Lower leg skin (tissue), 3 donors: ENCODE measurements around the gene CCL2.

Source experiments
- POLR2A ChIP-seq, 2 donors: fragments of 450-650 bp; IDR thresholded peaks; one replicate each; pipeline ENCODE4 v1.6.1; 2016 to 2017; ENCODE audit warnings: antibody characterized with exemption in 2 of 2, mild to moderate bottlenecking in 1 of 2, moderate library complexity in 1 of 2
- TF ChIP-seq, protein P1 (sequence below), 3 donors: fragments of 450-650 bp; IDR thresholded peaks; one replicate each; pipeline ENCODE4 v1.5.1; 2016; ENCODE audit warnings: antibody characterized with exemption in 3 of 3, mild to moderate bottlenecking in 3 of 3, moderate library complexity in 2 of 3

- TF ChIP-seq, protein P1, sequence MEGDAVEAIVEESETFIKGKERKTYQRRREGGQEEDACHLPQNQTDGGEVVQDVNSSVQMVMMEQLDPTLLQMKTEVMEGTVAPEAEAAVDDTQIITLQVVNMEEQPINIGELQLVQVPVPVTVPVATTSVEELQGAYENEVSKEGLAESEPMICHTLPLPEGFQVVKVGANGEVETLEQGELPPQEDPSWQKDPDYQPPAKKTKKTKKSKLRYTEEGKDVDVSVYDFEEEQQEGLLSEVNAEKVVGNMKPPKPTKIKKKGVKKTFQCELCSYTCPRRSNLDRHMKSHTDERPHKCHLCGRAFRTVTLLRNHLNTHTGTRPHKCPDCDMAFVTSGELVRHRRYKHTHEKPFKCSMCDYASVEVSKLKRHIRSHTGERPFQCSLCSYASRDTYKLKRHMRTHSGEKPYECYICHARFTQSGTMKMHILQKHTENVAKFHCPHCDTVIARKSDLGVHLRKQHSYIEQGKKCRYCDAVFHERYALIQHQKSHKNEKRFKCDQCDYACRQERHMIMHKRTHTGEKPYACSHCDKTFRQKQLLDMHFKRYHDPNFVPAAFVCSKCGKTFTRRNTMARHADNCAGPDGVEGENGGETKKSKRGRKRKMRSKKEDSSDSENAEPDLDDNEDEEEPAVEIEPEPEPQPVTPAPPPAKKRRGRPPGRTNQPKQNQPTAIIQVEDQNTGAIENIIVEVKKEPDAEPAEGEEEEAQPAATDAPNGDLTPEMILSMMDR (IDR thresholded peaks at IDR 0.05), result no peak
- no peak for TF ChIP-seq POLR2A (IDR thresholded peaks at IDR 0.05)
Measured at GRCh38 chr17:34257299-34257985, 2.4 kb downstream of the CCL2 start.
